H9 (cell line): ENCODE data around the gene PPIL6. TPM values are rescaled to one million over a fixed set of nuclear protein-coding genes. Genes with fewer than 3 reads are reported as not detected.

Source experiments
- DNase-seq: peaks from one replicate; pipeline ENCODE4 v3.0.0-alpha.2; 2017
- H2AFZ ChIP-seq: one replicate; pipeline ENCODE4 v1.6.1; 2013; ENCODE audit warnings: mild to moderate bottlenecking, low read length, control low read depth, moderate library complexity
- H2AK5ac ChIP-seq: 2 replicates; pipeline ENCODE4 v1.6.1; 2013; ENCODE audit warnings: low read length, control low read depth, mixed read lengths; ENCODE audit not compliant: insufficient read length
- H2BK120ac ChIP-seq: one replicate; pipeline ENCODE4 v1.6.1; 2013; ENCODE audit warnings: low read depth, mild to moderate bottlenecking, low read length, control low read depth, inconsistent platforms; ENCODE audit not compliant: poor library complexity, severe bottlenecking
- H2BK12ac ChIP-seq: 2 replicates; pipeline ENCODE4 v1.6.1; 2013; ENCODE audit warnings: low read length, control low read depth, mixed read lengths, low read depth; ENCODE audit not compliant: insufficient read length
- H2BK15ac ChIP-seq: 2 replicates; pipeline ENCODE4 v1.6.1; 2013; ENCODE audit warnings: low read depth, low read length, control low read depth
- H2BK20ac ChIP-seq: one replicate; pipeline ENCODE4 v1.6.1; 2013; ENCODE audit warnings: low read depth, mild to moderate bottlenecking, low read length, control low read depth, inconsistent platforms; ENCODE audit not compliant: poor library complexity, severe bottlenecking
- H2BK5ac ChIP-seq: 2 replicates; pipeline ENCODE4 v1.6.1; 2013; ENCODE audit warnings: low read length, control low read depth, mixed read lengths; ENCODE audit not compliant: insufficient read length
- H3K14ac ChIP-seq: 2 replicates; pipeline ENCODE4 v1.6.1; 2013; ENCODE audit warnings: low read length, control low read depth; ENCODE audit not compliant: insufficient read depth
- H3K18ac ChIP-seq: 2 replicates; pipeline ENCODE4 v1.6.1; 2013; ENCODE audit warnings: low read depth, mild to moderate bottlenecking, mixed read lengths, low read length, control low read depth; ENCODE audit not compliant: insufficient read length
- H3K23ac ChIP-seq: 2 replicates; pipeline ENCODE4 v1.6.1; 2013; ENCODE audit warnings: low read length, control low read depth, mixed read lengths, low read depth; ENCODE audit not compliant: insufficient read length
- H3K23me2 ChIP-seq: 2 replicates; pipeline ENCODE4 v1.6.1; 2013; ENCODE audit warnings: low read depth, mild to moderate bottlenecking, mixed read lengths, low read length, control low read depth; ENCODE audit not compliant: insufficient read length, poor library complexity, severe bottlenecking
- H3K27ac ChIP-seq: 2 replicates; pipeline ENCODE4 v1.5.1; 2013; ENCODE audit warnings: low read length, control low read depth, mixed read lengths, low read depth; ENCODE audit not compliant: insufficient read length
- H3K27me3 ChIP-seq: 2 replicates; pipeline ENCODE4 v1.6.1; 2013; ENCODE audit warnings: low read length, control low read depth, inconsistent platforms; ENCODE audit not compliant: insufficient read depth
- H3K4ac ChIP-seq: 2 replicates; pipeline ENCODE4 v1.6.1; 2013; ENCODE audit warnings: low read depth, mild to moderate bottlenecking, control low read depth, inconsistent platforms, low read length, moderate library complexity
- H3K4me1 ChIP-seq: 2 replicates; pipeline ENCODE4 v1.6.1; 2013; ENCODE audit warnings: low read length, control low read depth, inconsistent platforms; ENCODE audit not compliant: insufficient read depth
- H3K4me2 ChIP-seq: 2 replicates; pipeline ENCODE4 v1.6.1; 2013; ENCODE audit warnings: low read length, control low read depth, mixed read lengths; ENCODE audit not compliant: insufficient read length, insufficient read depth
- H3K56ac ChIP-seq: 2 replicates; pipeline ENCODE4 v1.6.1; 2013; ENCODE audit warnings: low read depth, mild to moderate bottlenecking, mixed read lengths, low read length, control low read depth; ENCODE audit not compliant: insufficient read length
- H3K79me1 ChIP-seq: 2 replicates; pipeline ENCODE4 v1.6.1; 2013; ENCODE audit warnings: low read depth, mild to moderate bottlenecking, moderate library complexity, low read length, control low read depth, inconsistent platforms; ENCODE audit not compliant: insufficient read depth, poor library complexity, severe bottlenecking
- H3K79me2 ChIP-seq: 2 replicates; pipeline ENCODE4 v1.6.1; 2013; ENCODE audit warnings: low read length, control low read depth, inconsistent platforms; ENCODE audit not compliant: insufficient read depth
- H3K9ac ChIP-seq: 2 replicates; pipeline ENCODE4 v1.6.1; 2013; ENCODE audit warnings: low read length, control low read depth, mixed read lengths; ENCODE audit not compliant: insufficient read length; ENCODE audit errors: extremely low read depth
- H3K9me3 ChIP-seq: one replicate; pipeline ENCODE4 v1.6.1; 2013; ENCODE audit warnings: low read depth, low read length, inconsistent platforms; ENCODE audit not compliant: control insufficient read depth
- H3T11ph ChIP-seq: one replicate; pipeline ENCODE4 v1.6.1; 2013; ENCODE audit warnings: mild to moderate bottlenecking, low read length, control low read depth, inconsistent platforms
- H4K20me1 ChIP-seq: one replicate; pipeline ENCODE4 v1.6.1; 2013; ENCODE audit not compliant: control insufficient read depth, insufficient read length, insufficient read depth
- H4K5ac ChIP-seq: 2 replicates; pipeline ENCODE4 v1.6.1; 2013; ENCODE audit warnings: low read depth, mild to moderate bottlenecking, mixed read lengths, low read length, control low read depth; ENCODE audit not compliant: insufficient read length
- H4K8ac ChIP-seq: replicated peaks from 2 replicates; pipeline ENCODE4 v1.6.1; 2013; ENCODE audit warnings: low read length, control low read depth, mixed read lengths, low read depth; ENCODE audit not compliant: insufficient read length
- H4K91ac ChIP-seq: 2 replicates; pipeline ENCODE4 v1.6.1; 2013; ENCODE audit warnings: low read depth, mild to moderate bottlenecking, moderate library complexity, mixed read lengths, low read length, control low read depth; ENCODE audit not compliant: insufficient read length
- H3K27ac Mint-ChIP-seq, 3 experiments: 2 replicates in 2 of 3; 3 replicates in 1 of 3; pipeline ENCODE4 v1.8.0; 2020 to 2021; ENCODE audit warnings: mixed read lengths in 3 of 3, mild to moderate bottlenecking in 1 of 3, moderate library complexity in 1 of 3
- H3K27me3 Mint-ChIP-seq: 2 replicates; pipeline ENCODE4 v1.8.0; 2021; ENCODE audit warnings: low read depth, mild to moderate bottlenecking, moderate library complexity, mixed read lengths
- H3K36me3 Mint-ChIP-seq, 3 experiments: 2 replicates in 2 of 3; 3 replicates in 1 of 3; pipeline ENCODE4 v1.8.0; 2020 to 2021; ENCODE audit warnings: low read depth in 3 of 3, mixed read lengths in 3 of 3; ENCODE audit not compliant: insufficient read depth in 1 of 3
- H3K4me1 Mint-ChIP-seq, 2 experiments: 2 replicates each; pipeline ENCODE4 v1.8.0; 2020; ENCODE audit warnings: mixed read lengths in 2 of 2
- H3K4me3 Mint-ChIP-seq, 2 experiments: 2 replicates in 1 of 2; 3 replicates in 1 of 2; pipeline ENCODE4 v1.8.0; 2020 to 2021; ENCODE audit warnings: mild to moderate bottlenecking in 2 of 2, mixed read lengths in 2 of 2, moderate library complexity in 1 of 2
- H3K9me3 Mint-ChIP-seq, 2 experiments: 2 replicates in 1 of 2; 3 replicates in 1 of 2; pipeline ENCODE4 v1.8.0; 2020; ENCODE audit warnings: mild to moderate bottlenecking in 2 of 2, mixed read lengths in 2 of 2, moderate library complexity in 1 of 2
- WGBS: extraction: QIAGEN DNeasy Blood & Tissue Kit; methylation state at CpG from one replicate; pipeline ENCODE4 v1.1.7; 2013; ENCODE audit warnings: missing lambda C conversion rate, low lambda C conversion rate, mixed read lengths; ENCODE audit not compliant: insufficient read length; ENCODE audit errors: extremely low coverage; 5-methylcytosine and 5-hydroxymethylcytosine counted together
- total RNA-seq: library from RNA; stranded (reverse); gene quantifications from 2 replicates; pipeline ENCODE4 v1.2.1, GENCODE V29; 2021
- TF ChIP-seq, protein P1 (sequence below): fragments of 200-600 bp; sonication (generic); conservative IDR thresholded peaks from 3 replicates; pipeline ENCODE4 v1.8.0; 2021; ENCODE audit warnings: antibody characterized with exemption, mild to moderate bottlenecking

Gene PPIL6
- total RNA-seq, 1 experiment from 2014 or later, result 1.0 TPM

- no peaks in the 10 kb centered on the region for H3K9me3 ChIP-seq
- H3K27ac ChIP-seq, result no peak overlapping the region
- no peak overlapping the region for H2BK15ac ChIP-seq
- H2AK5ac ChIP-seq, result no peak overlapping the region
- H3K4me2 ChIP-seq, result no peak overlapping the region
- no peak overlapping the region for H2BK120ac ChIP-seq
- no peak overlapping the region for H3K23ac ChIP-seq
- no peaks in the 10 kb centered on the region for H3K4me1 ChIP-seq
- H3K56ac ChIP-seq, result no peak overlapping the region
- DNase-seq, result no peak
- no peak overlapping the region for H2BK20ac ChIP-seq
- WGBS, result no CpG with 5 or more reads among the region's 7 CpGs
- H3K79me1 ChIP-seq, result no peaks in the 10 kb centered on the region
- no peak overlapping the region for H2BK12ac ChIP-seq
- peaks cover 2% of the 10 kb centered on the region for H3K27me3 Mint-ChIP-seq
- no peak overlapping the region for H3K18ac ChIP-seq
- no peak overlapping the region for H2BK5ac ChIP-seq
- H3K14ac ChIP-seq, result no peak overlapping the region
- H4K5ac ChIP-seq, result no peak overlapping the region
- H3K27me3 ChIP-seq, result no peaks in the 10 kb centered on the region
- TF ChIP-seq, protein P1, sequence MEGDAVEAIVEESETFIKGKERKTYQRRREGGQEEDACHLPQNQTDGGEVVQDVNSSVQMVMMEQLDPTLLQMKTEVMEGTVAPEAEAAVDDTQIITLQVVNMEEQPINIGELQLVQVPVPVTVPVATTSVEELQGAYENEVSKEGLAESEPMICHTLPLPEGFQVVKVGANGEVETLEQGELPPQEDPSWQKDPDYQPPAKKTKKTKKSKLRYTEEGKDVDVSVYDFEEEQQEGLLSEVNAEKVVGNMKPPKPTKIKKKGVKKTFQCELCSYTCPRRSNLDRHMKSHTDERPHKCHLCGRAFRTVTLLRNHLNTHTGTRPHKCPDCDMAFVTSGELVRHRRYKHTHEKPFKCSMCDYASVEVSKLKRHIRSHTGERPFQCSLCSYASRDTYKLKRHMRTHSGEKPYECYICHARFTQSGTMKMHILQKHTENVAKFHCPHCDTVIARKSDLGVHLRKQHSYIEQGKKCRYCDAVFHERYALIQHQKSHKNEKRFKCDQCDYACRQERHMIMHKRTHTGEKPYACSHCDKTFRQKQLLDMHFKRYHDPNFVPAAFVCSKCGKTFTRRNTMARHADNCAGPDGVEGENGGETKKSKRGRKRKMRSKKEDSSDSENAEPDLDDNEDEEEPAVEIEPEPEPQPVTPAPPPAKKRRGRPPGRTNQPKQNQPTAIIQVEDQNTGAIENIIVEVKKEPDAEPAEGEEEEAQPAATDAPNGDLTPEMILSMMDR, result no peak
- no peaks in the 10 kb centered on the region for H4K20me1 ChIP-seq
- H3K4ac ChIP-seq, result no peak overlapping the region
- H3K27ac Mint-ChIP-seq, result no peak overlapping the region
- H3K36me3 Mint-ChIP-seq, result no peaks in the 10 kb centered on the region
- no peak overlapping the region for H3K4me3 Mint-ChIP-seq
- H3K4me1 Mint-ChIP-seq, result no peaks in the 10 kb centered on the region
- H3K79me2 ChIP-seq, result no peaks in the 10 kb centered on the region
- no peak overlapping the region for H3K9ac ChIP-seq
- H2AFZ ChIP-seq, result no peak overlapping the region
- no peak overlapping the region for H4K91ac ChIP-seq
- H3K23me2 ChIP-seq, result no peaks in the 10 kb centered on the region
- no peaks in the 10 kb centered on the region for H3K9me3 Mint-ChIP-seq
- H3T11ph ChIP-seq, result no peak overlapping the region
- no peak overlapping the region for H4K8ac ChIP-seq
These were observed 11.4 kb downstream of the PPIL6 start for GRCh38 chr6:109428889-109429477.
